Endodermal cell (in vitro differentiated cells): ENCODE results near the gene COL23A1. TPM values are rescaled to one million over a fixed set of nuclear protein-coding genes. Genes with fewer than 3 reads are reported as not detected.

Experiments used
- DNase-seq: peaks from one replicate; pipeline ENCODE4 v3.0.0-alpha.2; 2017
- H3K27ac ChIP-seq: 2 replicates; pipeline ENCODE4 v1.5.1; 2013; ENCODE audit warnings: mild to moderate bottlenecking, low read depth, low read length, moderate library complexity
- H3K27me3 ChIP-seq: 2 replicates; pipeline ENCODE4 v1.6.1; 2013; ENCODE audit warnings: mild to moderate bottlenecking, low read length, moderate library complexity; ENCODE audit not compliant: insufficient read depth, control insufficient read depth, poor library complexity, severe bottlenecking
- H3K36me3 ChIP-seq: 2 replicates; pipeline ENCODE4 v1.7.0; 2013; ENCODE audit warnings: mild to moderate bottlenecking, low read length, moderate library complexity; ENCODE audit not compliant: control insufficient read depth, insufficient read depth
- H3K4me1 ChIP-seq: one replicate; pipeline ENCODE4 v1.7.0; 2013; ENCODE audit warnings: low read length; ENCODE audit not compliant: control insufficient read depth, insufficient read depth
- H3K4me3 ChIP-seq: 2 replicates; pipeline ENCODE4 v1.5.1; 2013; ENCODE audit warnings: mild to moderate bottlenecking, low read length, moderate library complexity
- H3K9ac ChIP-seq: 2 replicates; pipeline ENCODE4 v1.6.1; 2013; ENCODE audit warnings: mild to moderate bottlenecking, low read length, moderate library complexity; ENCODE audit not compliant: poor library complexity, severe bottlenecking; ENCODE audit errors: extremely low read depth
- H3K9me3 ChIP-seq: 2 replicates; pipeline ENCODE4 v1.6.1; 2013; ENCODE audit warnings: mild to moderate bottlenecking, low read length, moderate library complexity; ENCODE audit not compliant: control insufficient read depth
- H3K27ac Mint-ChIP-seq: 2 replicates; pipeline ENCODE4 v1.8.0; 2020; ENCODE audit warnings: mixed read lengths
- H3K27me3 Mint-ChIP-seq: 2 replicates; pipeline ENCODE4 v1.8.0; 2021; ENCODE audit warnings: mild to moderate bottlenecking, mixed read lengths; ENCODE audit not compliant: insufficient read depth
- H3K36me3 Mint-ChIP-seq: 2 replicates; pipeline ENCODE4 v1.8.0; 2020; ENCODE audit warnings: low read depth, mixed read lengths
- H3K4me1 Mint-ChIP-seq: 2 replicates; pipeline ENCODE4 v1.8.0; 2020; ENCODE audit warnings: mixed read lengths
- H3K4me3 Mint-ChIP-seq: 2 replicates; pipeline ENCODE4 v1.8.0; 2020; ENCODE audit warnings: mild to moderate bottlenecking, moderate library complexity, mixed read lengths
- H3K9me3 Mint-ChIP-seq: 2 replicates; pipeline ENCODE4 v1.8.0; 2020; ENCODE audit warnings: mild to moderate bottlenecking, mixed read lengths
- CTCF ChIP-seq: fragments of 200-600 bp; sonication (generic); conservative IDR thresholded peaks from 2 replicates; pipeline ENCODE4 v1.5.0; 2021; ENCODE audit warnings: antibody characterized with exemption, mild to moderate bottlenecking
- WGBS, 2 experiments: methylation state at CpG; one replicate each; pipeline versions ENCODE4 v1.1.5 to v1.1.7; 2013; ENCODE audit warnings: missing lambda C conversion rate in 2 of 2, mixed read lengths in 1 of 2; ENCODE audit not compliant: insufficient coverage in 1 of 2, insufficient read length in 1 of 2; 5-methylcytosine and 5-hydroxymethylcytosine counted together
- total RNA-seq, 2 donors: library from RNA; stranded (reverse); fragmentation: NEBNext Ultra II Directional in 1 of 2; extraction: Animal tissue kit (Norgen Biotek cat#: 25700) in 1 of 2; gene quantifications; 2 replicates in 1 of 2; 3 replicates in 1 of 2; pipeline ENCODE4 v1.2.1, GENCODE V29; 2021

Gene COL23A1
- total RNA-seq, 2 donors from 2014 or later, result 50.2 to 71.3 TPM

- DNase-seq, result no peak
- WGBS, 2 experiments, result 91 to 94% methylated on average over 11 to 19 of the region's 19 CpGs
- no peak overlapping the region for H3K4me3 ChIP-seq
Measured at GRCh38 chr5:178281331-178281730, 308.9 kb downstream of the COL23A1 start.

GRCh38 chr5:178280631-178281030 is 309.6 kb downstream of the COL23A1 start:
- H3K9ac ChIP-seq, result no peak overlapping the region
- WGBS, 2 experiments, result 91 to 100% methylated on average over 6 to 9 of the region's 9 CpGs
- H3K4me1 ChIP-seq, result no peaks in the 10 kb centered on the region
- Mint-ChIP-seq H3K4me3 (no peak overlapping the region), H3K27me3 (peaks cover 3% of the 10 kb centered on the region), H3K4me1 (peaks cover 9% of the 10 kb centered on the region), H3K9me3 (no peaks in the 10 kb centered on the region), H3K36me3 (no peaks in the 10 kb centered on the region), H3K27ac (no peak overlapping the region)
- no peak overlapping the region for H3K27ac ChIP-seq
- no peaks in the 10 kb centered on the region for H3K36me3 ChIP-seq
- no peaks in the 10 kb centered on the region for H3K27me3 ChIP-seq
- TF ChIP-seq CTCF, result no peak
- no peak overlapping the region for H3K4me3 ChIP-seq
- H3K9me3 ChIP-seq, result peaks cover 14% of the 10 kb centered on the region
- DNase-seq, result no peak

More at GRCh38 chr5:178281331-178281730, 308.9 kb downstream of the COL23A1 start:
- H3K27me3 Mint-ChIP-seq, result peaks cover 3% of the 10 kb centered on the region
- no peak overlapping the region for H3K27ac ChIP-seq
- H3K27me3 ChIP-seq, result no peaks in the 10 kb centered on the region
- H3K4me1 Mint-ChIP-seq, result peaks cover 9% of the 10 kb centered on the region
- H3K9ac ChIP-seq, result no peak overlapping the region
- no peaks in the 10 kb centered on the region for H3K36me3 Mint-ChIP-seq
- H3K27ac Mint-ChIP-seq, result no peak overlapping the region
- no peaks in the 10 kb centered on the region for H3K9me3 Mint-ChIP-seq
- peaks cover 9% of the 10 kb centered on the region for H3K9me3 ChIP-seq
- H3K36me3 ChIP-seq, result no peaks in the 10 kb centered on the region
- no peak for TF ChIP-seq CTCF
- H3K4me1 ChIP-seq, result no peaks in the 10 kb centered on the region
- H3K4me3 Mint-ChIP-seq, result no peak overlapping the region

- Histone ChIP-seq H3K4me3 (no peak overlapping the region), H3K36me3 (no peaks in the 10 kb centered on the region), H3K4me1 (no peaks in the 10 kb centered on the region), H3K9me3 (peaks cover 15% of the 10 kb centered on the region), H3K9ac (no peak overlapping the region), H3K27ac (no peak overlapping the region), H3K27me3 (no peaks in the 10 kb centered on the region)
- H3K27me3 Mint-ChIP-seq, result peaks cover 3% of the 10 kb centered on the region
- DNase-seq, result peak; percentile 97
- H3K36me3 Mint-ChIP-seq, result no peaks in the 10 kb centered on the region
- no peak overlapping the region for H3K4me3 Mint-ChIP-seq
- H3K27ac Mint-ChIP-seq, result no peak overlapping the region
- 35 to 37% methylated on average over 28 to 33 of the region's 33 CpGs for WGBS, 2 experiments
- peaks cover 3% of the 10 kb centered on the region for H3K4me1 Mint-ChIP-seq
- TF ChIP-seq CTCF, result peak; percentile 99
- no peaks in the 10 kb centered on the region for H3K9me3 Mint-ChIP-seq
Measured at GRCh38 chr5:178279723-178280438, 310.3 kb downstream of the COL23A1 start.
